Measurements from ENCODE around the gene F11R.

DNA sequence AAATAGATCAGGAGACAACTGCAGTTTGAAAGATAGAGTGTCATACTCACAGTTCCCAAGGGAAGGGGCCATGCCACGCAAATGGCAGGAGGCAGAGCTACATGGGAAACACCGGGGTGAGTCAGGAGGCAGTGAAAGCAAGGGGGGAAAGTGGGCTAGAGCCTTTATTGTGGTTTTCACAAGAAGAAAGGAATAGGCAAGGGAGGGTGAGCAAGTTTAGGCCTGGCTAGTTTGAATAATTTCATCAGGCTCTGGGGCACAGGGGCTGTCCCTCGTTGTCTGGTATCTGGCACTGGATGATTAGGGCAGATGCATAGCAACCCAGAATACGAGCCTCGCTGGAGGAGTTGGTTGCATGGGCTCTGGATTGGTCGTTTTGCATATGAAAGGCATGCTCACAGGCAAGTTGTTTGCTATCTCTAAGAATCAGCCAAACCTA, 49.3 kb downstream of the F11R start:
- TF ChIP-seq, protein P1, sequence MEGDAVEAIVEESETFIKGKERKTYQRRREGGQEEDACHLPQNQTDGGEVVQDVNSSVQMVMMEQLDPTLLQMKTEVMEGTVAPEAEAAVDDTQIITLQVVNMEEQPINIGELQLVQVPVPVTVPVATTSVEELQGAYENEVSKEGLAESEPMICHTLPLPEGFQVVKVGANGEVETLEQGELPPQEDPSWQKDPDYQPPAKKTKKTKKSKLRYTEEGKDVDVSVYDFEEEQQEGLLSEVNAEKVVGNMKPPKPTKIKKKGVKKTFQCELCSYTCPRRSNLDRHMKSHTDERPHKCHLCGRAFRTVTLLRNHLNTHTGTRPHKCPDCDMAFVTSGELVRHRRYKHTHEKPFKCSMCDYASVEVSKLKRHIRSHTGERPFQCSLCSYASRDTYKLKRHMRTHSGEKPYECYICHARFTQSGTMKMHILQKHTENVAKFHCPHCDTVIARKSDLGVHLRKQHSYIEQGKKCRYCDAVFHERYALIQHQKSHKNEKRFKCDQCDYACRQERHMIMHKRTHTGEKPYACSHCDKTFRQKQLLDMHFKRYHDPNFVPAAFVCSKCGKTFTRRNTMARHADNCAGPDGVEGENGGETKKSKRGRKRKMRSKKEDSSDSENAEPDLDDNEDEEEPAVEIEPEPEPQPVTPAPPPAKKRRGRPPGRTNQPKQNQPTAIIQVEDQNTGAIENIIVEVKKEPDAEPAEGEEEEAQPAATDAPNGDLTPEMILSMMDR (conservative IDR thresholded peaks at IDR 0.05; ENCODE audit: low read depth, low read length) = no peak
- no peak for TF ChIP-seq POLR2A (IDR thresholded peaks at IDR 0.05; ENCODE audit: low read depth, low read length)
- TF ChIP-seq MAZ (IDR thresholded peaks at IDR 0.05; ENCODE audit: borderline replicate concordance, low read depth, low read length) = no peak
- no peak for TF ChIP-seq CEBPB (IDR thresholded peaks at IDR 0.05; ENCODE audit: low read depth, low read length)
- no peak for TF ChIP-seq RAD21 (IDR thresholded peaks at IDR 0.05; ENCODE audit: low read length)
- TF ChIP-seq CHD1 (IDR thresholded peaks at IDR 0.05; ENCODE audit: low read depth, low read length) = no peak
- TF ChIP-seq RCOR1 (IDR thresholded peaks at IDR 0.05; ENCODE audit: insufficient replicate concordance, low read length) = no peak
- no peak for TF ChIP-seq NFE2L2 (IDR thresholded peaks at IDR 0.05; ENCODE audit: low read depth, low read length)
- TF ChIP-seq BHLHE40 (IDR thresholded peaks at IDR 0.05; ENCODE audit: low read depth, low read length) = no peak
- TF ChIP-seq SMC3 (IDR thresholded peaks at IDR 0.05; ENCODE audit: low read depth, low read length) = no peak
- no peak for TF ChIP-seq USF2 (IDR thresholded peaks at IDR 0.05; ENCODE audit: low read depth, low read length)
- TF ChIP-seq MAFK (IDR thresholded peaks at IDR 0.05; ENCODE audit: low read depth, low read length) = no peak
- TF ChIP-seq MXI1 (IDR thresholded peaks at IDR 0.05; ENCODE audit: borderline replicate concordance, low read depth, low read length) = no peak

Measured in IMR-90 (cell line).